DMS153 treated with DMSO at 0.1 percent for 48 hours (cell line): ENCODE results near the gene ATG2B.

ENCODE experiments used
- DNase-seq: peaks from one replicate; lab custom pipeline; 2025; ENCODE audit not compliant: unreplicated experiment; lab: John Stamatoyannopoulos, UW

The ATG2B gene

DNA sequence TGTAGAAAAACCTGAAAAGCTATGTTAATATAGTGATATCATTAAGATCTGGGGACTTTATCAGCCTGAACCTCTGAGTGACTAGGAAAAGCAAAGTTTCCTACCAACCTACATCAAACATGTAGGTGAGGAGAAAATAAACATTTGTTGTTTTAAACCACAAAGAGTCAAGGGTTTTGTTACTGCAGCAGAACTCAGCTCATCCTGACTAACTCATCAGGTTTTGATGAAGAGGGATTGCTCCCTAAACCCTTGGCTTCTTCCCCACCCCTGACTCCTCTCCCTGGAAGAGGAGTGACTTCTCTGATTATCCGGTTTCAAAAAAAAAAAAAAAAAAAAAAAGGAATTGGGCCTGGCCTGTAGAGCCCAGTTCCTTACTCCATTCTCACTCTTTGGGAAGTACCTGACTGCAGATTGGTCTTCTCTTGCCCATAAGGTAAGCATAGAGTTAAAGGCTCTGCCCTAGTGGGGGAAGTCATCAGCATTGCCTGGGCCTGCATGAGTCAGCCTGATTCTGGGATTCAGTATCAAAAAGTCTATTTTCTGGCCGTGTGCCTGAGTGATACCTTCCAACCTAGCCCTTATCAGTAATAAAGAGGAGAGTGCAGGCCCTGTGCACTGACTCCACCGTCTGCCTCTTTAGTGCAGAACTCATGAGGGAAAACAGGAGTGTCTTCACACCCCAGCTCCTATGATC, 90.2 kb downstream of the ATG2B start:
- no peak for DNase-seq

DNA sequence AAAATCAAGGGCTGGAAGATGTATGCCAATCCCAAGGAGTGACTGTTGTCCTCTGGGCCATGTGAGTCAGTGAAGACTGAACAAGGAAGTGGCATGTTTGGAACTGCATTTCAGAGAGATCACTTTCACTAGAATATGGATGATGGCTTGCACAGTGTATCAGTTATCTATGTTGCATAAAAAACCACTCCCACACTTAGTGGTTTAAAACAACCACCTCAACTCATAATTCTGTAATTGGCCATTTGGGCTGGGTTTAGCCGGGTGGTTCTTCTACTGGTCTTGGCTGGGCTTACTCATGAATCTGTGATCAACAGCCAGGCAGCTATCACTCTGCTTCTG, 91.7 kb downstream of the ATG2B start:
- no peak for DNase-seq

DNA sequence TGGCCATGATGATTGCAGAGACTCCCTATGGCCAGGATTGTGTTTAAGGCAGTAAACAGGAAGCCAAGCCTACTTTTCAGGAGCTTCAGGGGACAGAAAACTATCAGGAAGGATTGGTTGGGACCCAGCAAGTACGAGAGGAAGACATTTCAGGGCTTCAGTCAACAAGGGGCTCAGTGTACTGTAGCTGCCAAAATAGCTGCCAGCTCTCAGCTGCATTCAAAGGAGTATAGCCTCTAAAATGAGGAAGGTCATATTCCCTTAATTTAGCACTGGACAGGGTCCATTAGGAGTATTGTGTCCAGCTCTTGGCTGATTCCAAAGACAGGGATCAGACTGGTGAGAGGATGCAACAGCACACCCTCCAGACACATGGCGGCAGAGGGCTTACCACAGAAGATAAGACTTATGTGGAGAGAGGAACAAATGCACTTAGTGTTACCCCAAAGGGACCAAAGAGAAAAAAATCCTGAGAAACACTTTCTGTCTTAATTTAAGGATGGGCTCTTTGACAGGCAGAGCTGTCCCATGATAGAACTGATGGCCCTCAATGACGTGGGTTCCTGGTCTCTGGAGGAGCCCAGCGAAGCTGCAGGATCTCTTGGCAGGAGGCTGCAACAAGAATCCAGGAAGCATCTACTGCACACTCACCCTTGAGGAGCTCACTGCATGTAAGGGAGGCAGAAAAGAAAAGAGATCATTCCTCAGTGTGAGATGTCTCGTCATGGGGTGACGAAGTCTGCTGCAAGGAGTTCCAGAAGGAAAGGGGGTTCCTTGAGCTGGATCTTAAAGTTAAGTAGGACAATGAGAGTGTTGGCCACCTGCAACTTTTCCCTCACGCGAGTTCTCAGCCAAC, 92.3 kb downstream of the ATG2B start:
- no peak for DNase-seq

DNA sequence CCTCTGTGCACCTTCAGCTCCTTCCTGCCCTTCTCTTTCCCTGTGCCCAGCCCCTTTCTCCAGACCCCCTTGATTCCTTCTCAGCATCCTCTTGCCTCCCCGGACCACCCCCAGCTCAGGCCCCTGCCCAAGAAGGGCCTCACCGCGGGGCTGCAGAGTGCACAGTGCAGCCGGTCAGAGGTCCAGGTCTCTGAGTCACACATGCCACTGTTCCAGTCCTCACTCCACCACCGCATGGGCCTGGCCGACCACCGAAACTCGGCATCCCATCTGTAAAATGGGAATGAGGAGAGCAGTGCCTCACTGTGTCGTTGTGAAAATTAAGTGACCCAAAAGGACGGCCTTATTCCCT, 93.8 kb downstream of the ATG2B start:
- no peak for DNase-seq

DNA sequence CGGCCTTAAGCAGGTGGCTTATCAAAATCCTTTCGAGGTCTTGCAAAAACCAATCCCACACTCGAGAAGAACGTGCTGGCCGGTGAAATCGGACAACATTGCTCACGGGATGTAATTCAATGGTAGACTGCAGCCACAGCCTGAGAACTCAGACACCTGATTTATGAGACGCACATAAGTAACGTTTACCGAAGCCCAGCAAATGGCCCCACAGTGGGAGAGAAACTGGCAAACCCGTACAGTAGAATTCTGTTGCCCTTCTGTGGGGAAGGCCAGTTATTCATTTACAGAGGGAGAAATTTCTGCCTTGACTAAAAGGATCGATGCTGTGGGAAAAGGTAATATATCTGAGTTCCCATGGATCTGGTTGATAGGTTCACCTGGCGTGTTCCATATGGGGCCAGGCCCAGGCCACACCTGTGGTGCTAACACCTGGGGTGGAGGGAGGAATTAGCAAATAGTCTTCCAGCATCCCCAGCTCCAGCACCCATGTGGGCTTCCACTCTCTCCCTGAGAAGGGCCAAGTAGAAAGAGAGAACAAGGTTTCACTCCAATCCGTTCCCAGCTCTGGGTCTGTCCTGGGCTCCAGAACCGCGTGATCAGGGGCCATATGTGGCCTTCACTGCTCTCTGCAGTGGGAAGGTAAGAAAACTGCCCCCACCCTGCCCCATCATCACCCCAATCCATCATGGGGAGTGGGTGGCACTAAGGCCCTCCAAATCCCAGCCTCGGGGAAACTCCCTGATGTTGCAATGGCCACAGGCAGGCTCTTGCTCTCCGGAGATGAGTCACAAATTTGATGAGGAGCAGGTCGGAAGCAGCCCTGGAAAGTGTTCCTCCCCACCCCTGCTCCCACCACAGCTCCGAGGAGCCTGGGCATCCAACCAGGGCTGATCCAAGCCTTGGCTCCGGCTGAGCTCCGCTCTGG, 94.4 kb downstream of the ATG2B start:
- no peak for DNase-seq

DNA sequence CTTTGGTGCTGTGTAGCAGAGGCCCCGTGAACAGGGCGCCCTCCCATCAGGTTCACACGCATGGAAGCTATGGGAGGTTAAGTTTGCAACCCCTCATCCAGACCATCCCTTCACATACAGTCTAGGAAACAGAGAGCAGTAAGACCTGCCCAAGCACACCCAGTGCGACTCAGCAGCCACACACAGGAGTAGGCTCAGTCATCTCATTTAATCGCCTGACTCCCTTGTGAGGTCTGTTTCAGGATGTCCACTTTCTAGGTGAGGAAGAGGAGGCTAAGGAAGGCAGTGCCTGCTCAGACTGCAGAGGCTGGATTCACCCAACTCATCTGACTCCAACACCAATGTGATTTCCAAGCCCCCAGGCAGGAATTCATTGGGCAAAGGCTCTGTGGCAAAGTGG, 95.2 kb downstream of the ATG2B start:
- no peak for DNase-seq

DNA sequence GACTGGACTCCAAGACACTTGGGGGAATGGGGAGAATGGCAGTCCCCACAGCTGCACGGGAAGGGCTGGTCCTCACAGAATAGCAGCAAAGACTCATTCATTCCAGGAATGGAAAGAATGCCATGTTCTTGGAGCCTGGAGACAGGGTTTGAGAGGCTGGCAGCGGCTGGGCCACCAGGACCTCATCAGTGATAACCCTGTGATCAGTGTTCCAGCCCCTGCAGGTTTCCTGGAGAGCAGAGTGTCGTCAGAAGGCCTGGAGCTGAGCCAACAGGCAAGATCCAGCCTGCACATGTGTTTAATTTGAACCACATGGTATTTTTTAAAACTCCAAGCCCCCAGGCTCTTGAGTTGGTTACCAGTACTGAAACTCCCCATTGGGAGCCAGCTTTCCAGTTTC, 95.8 kb downstream of the ATG2B start:
- peak; percentile 18 for DNase-seq

DNA sequence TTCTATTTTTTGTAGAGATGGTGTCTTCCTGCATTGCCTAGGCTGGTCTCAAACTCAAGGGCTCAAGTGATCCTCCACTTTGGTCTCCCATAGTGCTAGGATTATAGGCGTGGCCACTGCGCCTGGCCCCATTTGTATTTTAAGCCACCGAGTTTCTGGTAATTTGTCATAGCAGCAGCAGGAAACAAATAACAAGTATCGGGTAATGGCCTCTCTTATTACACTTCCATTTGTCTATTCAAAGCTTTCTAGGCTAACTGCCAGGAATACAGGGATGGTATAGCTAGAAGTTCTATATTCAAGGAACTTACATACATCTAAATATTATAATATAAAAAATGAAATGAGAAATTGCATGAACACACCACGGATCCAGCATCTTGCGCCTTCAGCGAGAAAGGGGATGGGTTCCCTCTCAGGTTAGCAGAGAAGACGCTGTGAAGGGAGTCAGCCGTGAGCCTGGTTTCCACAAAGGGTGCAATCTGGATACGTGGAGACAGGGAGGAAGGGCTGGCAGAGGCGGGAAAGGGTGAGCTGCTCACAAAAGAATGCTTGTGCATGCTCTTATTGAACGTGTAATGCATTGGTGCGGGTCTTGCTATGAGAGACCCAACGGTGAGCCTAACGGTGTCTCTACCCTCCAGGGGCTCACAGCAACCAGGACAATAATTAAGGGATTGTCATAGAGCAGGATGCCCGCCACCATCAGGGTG, 97.6 kb downstream of the ATG2B start:
- DNase-seq, result peak; percentile 68

DNA sequence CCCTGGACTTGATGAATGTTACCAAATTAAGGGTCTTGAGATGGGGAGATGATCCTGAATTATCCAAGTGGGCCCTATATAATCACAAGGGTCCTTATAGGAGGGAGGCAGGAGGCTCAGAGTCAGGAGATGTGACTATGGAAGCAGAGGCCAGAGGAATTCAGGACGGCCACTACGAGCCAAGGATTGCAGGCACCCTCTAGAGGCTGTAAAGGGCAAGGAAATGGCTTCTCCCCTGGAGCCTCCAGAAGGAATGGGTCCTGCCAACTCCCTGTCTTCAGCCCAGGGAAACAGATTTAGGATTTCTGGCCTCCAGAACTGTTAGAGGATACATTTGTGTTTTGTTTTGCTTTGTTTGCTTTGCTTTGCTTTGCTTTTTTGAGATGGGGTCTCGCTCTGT, 98.3 kb downstream of the ATG2B start:
- DNase-seq, result no peak

DNA sequence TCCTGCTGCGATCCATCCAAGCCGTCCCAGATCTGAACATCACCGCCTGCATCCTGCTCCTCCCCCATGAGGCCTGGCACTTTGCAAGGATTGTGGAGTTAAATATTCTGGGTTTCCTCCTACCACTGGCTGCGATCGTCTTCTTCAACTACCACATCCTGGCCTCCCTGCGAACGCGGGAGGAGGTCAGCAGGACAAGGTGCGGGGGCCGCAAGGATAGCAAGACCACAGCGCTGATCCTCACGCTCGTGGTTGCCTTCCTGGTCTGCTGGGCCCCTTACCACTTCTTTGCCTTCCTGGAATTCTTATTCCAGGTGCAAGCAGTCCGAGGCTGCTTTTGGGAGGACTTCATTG, 99.0 kb downstream of the ATG2B start:
- DNase-seq, result no peak

DNA sequence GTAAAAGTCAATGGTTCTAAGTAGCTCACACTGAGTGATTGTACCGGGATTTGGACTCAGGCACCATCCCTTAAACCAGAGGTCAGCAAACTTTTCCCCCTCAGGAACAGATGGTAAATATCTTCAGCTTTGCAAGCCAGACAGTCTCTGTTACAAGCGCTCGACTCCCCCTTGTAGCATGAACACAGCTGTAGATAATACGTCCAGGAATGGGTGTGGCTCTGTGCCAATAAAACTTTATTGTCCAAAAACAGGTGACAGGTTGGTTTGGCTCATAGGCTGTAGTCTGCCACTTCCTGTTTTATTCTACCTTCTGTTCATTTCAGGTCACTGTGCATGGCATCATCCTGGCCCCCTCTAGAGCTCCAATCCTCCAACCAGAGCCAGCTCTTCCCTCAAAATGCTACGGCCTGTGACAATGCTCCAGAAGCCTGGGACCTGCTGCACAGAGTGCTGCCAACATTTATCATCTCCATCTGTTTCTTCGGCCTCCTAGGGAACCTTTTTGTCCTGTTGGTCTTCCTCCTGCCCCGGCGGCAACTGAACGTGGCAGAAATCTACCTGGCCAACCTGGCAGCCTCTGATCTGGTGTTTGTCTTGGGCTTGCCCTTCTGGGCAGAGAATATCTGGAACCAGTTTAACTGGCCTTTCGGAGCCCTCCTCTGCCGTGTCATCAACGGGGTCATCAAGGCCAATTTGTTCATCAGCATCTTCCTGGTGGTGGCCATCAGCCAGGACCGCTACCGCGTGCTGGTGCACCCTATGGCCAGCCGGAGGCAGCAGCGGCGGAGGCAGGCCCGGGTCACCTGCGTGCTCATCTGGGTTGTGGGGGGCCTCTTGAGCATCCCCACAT, 99.6 kb downstream of the ATG2B start:
- no peak for DNase-seq

DNA sequence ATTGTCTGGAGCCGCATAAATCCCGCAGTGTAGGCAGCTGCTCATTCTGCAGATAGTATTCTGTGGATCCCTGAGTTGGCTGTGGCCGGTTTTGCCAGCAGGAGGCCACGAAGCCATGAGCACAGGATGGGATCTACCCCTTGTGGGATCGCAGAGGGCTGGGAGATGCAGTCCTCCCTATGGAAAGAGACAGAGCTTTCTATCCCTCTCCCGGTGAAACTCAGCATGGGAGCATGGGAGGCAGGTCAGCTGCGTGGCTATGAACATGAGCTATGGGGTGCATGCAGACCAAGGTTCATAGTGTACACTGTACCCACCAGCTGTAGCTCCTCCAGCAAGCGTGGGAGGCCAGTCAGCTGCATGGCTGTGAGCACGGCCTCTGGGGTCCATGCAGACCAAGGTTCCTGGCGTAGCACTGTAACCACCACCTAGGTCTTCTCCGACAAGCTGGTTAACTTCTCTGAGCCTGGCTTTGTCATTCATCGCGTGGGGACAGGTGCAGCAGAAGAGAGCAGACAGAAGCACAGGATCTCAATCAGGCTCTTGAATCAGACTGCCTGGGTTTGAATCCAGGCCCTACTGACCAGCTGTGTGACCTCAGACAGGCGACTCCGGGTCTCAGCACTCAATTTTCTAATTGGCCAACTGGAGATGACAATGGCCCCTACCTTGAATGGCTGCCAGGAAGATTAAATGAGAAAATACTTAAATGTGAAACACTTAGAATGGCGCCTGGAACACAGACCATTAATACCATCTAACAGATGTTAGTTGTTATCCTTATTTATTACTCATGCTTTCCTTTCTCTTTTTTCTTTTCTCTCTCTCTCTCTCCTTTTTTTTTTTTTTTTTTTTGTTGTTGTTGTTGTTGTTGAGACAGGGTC, 101.1 kb downstream of the ATG2B start:
- DNase-seq, result no peak

DNA sequence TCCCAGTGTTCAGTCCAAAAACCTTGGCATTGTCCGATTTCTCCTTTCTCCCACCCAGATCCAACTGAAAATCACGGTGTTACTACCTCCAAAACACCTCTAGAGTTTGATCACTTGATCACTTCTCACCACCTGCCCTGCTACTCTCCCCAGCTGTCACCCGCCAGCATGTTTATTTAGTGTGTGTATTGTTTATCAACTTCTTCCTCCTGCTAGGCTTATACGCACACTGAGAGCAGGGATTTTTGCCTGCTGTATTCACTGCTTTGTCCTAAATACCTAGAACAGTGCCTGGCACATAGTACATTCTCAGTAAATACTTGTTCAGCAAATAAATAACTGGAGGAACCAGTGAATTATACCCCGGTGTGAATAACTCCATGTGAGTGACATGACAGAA, 102.1 kb downstream of the ATG2B start:
- no peak for DNase-seq

DNA sequence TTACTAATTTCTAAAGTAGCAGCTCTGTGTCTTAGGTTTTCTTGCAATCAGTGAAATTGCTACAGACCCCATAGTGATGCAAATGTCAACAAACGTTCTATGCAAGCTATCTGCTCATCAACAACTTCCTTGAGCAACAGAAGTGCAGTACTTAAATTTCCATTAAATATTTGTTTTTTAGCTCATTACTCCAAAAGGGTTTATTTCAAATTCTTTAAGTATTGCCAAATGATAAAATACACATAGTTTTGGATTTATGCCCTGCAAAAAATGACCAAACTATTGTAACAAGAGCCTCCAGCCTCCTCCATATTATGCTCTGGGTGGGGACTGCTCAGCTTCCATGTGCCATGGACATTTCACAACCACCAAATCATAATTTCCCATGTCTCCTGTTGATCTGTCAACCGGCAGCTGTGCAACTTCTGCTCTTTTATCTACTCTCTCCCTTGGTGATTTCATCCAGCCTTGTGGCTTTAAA, 102.8 kb downstream of the ATG2B start:
- DNase-seq, result no peak

DNA sequence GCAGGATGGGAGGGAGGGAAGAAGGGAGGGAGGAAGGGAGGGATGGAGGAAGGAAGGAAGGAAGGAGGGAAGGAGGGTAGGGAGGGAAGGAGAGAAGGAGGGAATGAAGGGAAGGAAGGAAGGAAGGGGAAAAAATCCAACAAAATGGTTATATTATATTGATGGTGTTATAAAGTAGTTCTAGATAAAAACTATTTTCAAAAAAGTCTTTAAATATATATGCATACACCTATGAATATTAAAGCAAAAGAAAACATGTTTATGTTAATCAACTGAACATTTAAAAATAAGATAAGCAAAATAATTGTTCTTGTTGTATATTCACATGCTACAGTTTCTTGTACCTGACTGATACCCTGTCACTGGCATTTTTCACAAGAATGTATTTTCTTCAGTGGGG, 105.2 kb downstream of the ATG2B start:
- no peak for DNase-seq

DNA sequence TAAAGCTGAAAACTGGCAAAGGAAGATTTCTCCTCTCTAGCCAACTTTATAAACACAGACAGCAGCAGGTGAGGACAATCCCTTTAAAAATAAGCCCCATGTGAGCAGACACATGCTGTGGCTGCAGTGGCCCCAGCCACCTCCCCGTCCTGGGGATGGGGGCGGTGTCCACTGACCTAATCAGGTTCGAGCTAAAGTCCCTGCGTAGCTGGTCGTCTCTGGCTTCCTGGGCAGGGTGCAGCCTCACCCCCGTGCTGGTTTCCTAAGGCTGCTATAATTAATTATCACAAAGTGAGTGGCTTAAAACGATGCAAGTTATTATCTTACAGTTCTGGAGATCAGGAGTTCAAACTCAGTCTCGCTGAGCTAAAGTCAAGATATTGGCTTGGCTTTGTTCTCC, 106.1 kb downstream of the ATG2B start:
- DNase-seq, result no peak

DNA sequence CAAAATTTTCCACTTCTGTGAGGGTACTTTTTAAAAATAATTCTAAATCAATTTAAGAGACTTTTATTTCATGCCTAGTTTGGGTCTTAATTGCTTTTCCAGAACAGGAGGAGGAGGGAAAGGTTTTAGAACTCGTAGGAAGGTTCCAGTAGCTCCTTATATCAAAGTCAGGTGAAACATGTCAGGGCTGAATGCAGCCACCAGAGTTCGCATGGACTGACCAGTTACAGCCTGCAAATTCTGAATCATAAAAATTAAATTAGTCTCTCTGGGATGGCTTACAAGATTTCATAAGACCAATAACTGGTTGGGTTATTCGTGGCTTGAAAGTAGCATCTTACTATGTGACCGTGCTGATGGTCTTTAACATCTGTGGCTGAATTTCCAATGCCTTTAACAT, 106.7 kb downstream of the ATG2B start:
- DNase-seq, result no peak

DNA sequence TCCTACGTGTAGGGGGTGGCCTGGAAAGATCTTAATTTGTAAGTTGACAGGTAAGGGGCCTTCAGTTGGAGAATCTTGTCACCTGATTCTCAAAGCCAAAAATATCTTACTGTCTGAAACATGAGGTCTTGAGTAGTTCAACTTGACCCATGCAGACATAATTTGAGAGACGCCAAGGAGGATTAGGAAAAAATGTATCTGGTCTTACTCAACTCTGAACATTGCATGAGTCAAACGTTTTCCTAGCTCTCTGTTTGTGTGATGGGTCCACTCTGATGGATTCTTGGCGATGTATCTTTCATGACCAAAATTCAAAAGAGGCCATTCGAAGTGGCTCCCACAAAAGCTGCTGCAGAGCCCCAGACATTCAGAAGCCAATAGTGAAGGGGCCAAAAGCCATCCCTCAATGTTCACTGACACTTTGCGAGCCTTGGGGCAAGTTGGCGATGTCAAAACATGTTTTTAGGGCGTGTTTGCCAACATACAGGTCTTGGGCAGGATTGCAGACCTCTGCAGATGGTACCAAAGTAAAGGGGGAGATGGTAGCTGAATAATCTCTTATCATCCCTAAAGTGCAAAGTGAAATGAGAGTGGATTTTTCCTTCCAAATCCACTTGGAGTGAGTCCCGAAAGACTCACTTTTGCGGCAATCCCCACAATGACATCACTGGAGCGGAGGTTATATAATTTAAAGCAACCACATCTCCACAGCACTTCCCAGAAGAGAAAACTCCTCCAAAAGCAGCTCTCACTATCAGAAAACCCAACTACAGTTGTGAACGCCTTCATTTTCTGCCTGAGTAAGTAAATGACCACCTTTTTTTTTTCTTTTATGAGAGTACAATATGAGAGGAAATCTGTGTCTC, 107.4 kb downstream of the ATG2B start, which contains the start of gene BDKRB1:
TSS of gene BDKRB1 (plus strand) at position 710 of the 866 bp plus-strand sequence. CDS start 7,473 bp downstream, outside the sequence.
- DNase-seq, result no peak
